Uterus (tissue), 2 donors: ENCODE data around the gene ABCA13.

Experiments used
- POLR2A ChIP-seq, 2 donors: fragments of 450-650 bp; IDR thresholded peaks; one replicate each; pipeline ENCODE4 v1.6.1; 2016; ENCODE audit warnings: antibody characterized with exemption in 2 of 2, mild to moderate bottlenecking in 1 of 2, moderate library complexity in 1 of 2
- TF ChIP-seq, protein P1 (sequence below), 4 experiments: fragments of 200-600 bp in 2 of 4; fragments of 450-650 bp in 2 of 4; sonication (generic) in 2 of 4; IDR thresholded peaks; one replicate each; pipeline ENCODE4 v1.5.1; 2016 to 2019; ENCODE audit warnings: antibody characterized with exemption in 4 of 4, mild to moderate bottlenecking in 2 of 4, moderate library complexity in 1 of 4

DNA sequence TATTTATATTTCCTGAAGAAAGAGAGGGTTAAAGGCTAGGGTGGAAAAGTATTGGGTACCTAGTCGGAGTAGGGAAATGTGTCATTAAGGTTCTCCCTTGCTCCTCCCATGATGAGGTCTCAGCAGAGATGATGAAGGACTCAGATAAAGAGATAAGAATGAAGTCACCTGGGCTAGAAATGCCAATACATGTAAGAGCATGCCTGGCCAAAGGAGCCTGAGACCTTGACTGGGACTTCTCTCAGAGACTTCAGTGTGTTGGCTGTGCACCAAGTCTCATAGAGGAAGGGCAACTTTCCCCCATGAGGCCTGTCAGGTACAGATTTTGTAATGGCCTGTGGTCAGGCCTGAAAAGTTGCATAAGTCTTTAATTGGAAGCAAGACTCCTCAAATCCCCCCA lies 392.1 kb downstream of the ABCA13 start:
- TF ChIP-seq, protein P1, sequence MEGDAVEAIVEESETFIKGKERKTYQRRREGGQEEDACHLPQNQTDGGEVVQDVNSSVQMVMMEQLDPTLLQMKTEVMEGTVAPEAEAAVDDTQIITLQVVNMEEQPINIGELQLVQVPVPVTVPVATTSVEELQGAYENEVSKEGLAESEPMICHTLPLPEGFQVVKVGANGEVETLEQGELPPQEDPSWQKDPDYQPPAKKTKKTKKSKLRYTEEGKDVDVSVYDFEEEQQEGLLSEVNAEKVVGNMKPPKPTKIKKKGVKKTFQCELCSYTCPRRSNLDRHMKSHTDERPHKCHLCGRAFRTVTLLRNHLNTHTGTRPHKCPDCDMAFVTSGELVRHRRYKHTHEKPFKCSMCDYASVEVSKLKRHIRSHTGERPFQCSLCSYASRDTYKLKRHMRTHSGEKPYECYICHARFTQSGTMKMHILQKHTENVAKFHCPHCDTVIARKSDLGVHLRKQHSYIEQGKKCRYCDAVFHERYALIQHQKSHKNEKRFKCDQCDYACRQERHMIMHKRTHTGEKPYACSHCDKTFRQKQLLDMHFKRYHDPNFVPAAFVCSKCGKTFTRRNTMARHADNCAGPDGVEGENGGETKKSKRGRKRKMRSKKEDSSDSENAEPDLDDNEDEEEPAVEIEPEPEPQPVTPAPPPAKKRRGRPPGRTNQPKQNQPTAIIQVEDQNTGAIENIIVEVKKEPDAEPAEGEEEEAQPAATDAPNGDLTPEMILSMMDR (IDR thresholded peaks at IDR 0.05), result no peak
- TF ChIP-seq POLR2A (IDR thresholded peaks at IDR 0.05), result no peak
